Stimulated activated CD8-positive, alpha-beta memory T cell treated with anti-CD3 and anti-CD28 coated beads, Interleukin-4, amount 100 ng/mL, for 48 hours (primary cell): ENCODE results near the gene SHROOM1.
A peak's percentile ranks its signal among the peaks of the same experiment; 100 is the strongest.
"Not testable (repeated sequence)": the region's sequence is repeated elsewhere in the genome, so short reads cannot be mapped to it uniquely, and the experiment has no call there.

Experiments
- DNase-seq: peaks from one replicate; pipeline ENCODE4 v3.0.0-alpha.2; 2020

Gene SHROOM1

GRCh38 chr5:132822650-132823480, 7.6 kb downstream of the SHROOM1 start:
- no peak for DNase-seq

GRCh38 chr5:132821791-132822190, 8.7 kb downstream of the SHROOM1 start:
- no peak for DNase-seq

DNA sequence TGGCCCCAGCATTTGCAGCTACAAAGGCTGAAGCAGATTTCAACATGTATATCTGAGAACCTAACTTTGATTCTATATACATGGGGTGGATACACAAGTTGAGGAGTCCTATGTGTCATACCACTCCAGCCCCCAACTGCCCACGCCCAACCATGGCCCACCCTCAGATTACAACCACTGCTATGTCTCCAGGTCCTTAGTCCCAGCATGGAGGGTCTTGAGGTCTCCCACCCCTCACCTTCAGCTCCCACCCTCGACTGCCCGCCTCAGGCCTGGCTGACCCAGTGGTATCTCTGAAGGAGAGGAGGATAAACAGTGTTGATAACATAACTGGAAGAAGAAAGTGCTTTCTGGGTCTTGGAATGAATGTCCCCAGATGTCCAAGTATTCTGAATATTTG, 9.1 kb downstream of the SHROOM1 start:
- no peak for DNase-seq

DNA sequence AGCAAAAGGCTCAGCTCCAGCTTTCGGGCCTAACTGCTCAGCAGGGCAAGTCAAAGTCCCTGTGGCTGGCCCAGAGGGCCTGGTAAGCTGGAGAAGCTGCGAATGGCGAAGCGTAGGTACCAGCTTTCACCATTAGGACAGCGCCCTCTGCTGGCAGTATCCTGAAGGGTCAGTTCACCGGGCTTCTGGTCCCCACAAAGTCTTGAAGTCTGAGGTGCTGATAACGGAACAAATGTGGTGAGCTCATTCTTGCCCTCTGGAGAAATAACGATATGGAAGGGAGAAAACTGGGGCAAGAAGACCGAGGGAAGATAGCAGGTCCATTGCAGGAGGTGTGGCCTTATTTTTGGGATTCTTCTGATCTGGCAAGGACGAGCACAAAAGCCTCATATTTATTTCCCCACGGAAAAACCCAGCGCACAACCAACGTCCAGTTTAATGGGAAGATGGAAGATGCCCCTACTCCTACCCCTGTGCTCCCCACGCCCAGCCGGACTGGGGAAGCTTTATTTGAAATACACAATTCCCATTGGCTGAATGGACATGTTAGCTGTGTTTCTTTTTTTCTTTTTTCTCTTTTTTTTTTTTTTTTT, 10.2 kb downstream of the SHROOM1 start:
- DNase-seq = peak; percentile 98

- DNase-seq = no peak
These were observed 11.0 kb downstream of the SHROOM1 start for GRCh38 chr5:132819468-132819867.

DNA sequence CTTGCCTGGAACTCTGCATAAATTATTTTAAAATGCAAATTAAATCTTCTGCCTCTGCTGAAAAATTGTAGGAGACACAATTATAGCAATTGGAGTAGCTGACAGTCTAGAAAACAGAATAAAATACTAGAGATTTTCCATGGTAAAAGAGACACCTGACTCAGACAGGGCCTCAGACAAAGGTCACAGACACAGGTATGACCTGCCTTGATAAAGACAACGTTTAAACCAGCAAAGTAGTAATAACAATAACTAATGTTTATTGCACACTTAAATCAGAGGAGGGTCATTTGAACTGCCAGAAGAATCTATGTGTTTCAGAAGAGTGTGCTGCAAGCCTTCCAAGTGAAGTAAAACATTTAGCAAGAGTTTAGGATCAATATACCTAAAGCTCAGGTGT, 13.4 kb downstream of the SHROOM1 start:
- no peak for DNase-seq

DNA sequence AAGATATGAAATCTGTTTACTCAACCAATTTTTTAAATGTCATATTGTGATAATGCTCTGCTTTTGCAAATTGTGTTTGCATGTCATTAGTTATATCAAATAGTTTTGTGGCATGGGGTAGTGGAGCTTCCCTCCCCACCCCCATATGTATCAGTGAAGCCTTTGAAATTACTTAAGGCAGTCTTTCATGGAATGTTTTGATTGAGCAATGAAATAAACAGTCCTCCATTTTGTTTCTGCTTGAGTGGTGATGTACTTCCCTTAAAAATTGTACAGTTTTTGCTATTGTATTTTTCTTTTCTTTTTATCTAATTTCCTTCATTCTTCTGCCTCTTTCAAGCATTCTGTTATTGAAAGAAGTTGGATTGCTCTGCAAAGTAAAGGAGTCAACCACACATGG, 13.9 kb downstream of the SHROOM1 start:
- no peak for DNase-seq

DNA sequence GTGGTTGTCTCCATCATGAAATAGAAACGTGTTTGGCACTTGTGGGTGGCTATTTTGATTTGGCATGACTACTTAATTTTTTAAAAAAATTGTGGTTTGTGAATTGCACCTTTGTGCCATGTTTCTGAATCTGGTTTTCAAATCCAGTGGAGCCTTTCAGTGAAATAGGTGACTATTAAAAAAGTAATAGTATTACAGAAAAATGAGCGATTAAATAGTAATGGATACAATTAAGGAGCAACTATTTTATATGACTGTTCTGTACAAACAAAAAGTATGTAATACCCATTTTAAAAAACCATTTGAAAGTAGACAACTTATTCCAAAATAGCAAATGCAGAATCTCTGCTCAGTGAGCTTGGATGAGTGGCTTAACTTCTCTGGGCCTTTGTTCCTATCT, 14.4 kb downstream of the SHROOM1 start:
- no peak for DNase-seq

- no peak for DNase-seq
These were observed 15.0 kb downstream of the SHROOM1 start for GRCh38 chr5:132815454-132815853.

DNA sequence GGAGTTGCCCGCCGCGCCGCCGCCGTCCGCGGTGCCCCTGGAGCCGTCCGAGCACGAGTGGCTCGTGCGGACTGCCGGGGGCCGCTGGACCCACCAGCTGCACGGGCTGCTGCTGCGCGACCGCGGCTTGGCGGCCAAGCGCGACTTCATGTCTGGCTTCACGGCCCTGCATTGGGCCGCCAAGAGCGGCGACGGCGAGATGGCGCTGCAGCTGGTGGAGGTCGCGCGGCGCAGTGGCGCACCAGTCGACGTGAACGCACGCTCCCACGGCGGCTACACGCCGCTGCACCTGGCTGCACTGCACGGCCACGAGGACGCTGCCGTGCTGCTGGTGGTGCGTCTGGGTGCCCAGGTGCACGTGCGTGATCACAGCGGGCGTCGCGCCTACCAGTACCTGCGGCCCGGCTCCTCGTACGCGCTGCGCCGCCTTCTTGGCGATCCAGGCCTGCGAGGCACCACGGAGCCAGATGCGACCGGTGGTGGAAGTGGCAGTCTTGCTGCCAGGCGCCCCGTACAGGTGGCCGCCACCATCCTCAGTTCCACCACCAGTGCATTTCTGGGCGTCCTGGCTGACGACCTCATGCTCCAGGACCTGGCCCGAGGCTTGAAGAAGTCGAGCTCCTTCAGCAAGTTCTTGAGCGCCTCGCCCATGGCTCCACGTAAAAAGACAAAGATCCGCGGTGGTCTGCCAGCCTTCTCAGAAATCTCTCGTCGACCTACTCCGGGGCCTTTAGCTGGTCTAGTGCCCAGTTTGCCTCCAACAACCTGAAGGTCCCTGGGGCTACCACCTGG, 15.7 kb downstream of the SHROOM1 start:
- no peak for DNase-seq

DNA sequence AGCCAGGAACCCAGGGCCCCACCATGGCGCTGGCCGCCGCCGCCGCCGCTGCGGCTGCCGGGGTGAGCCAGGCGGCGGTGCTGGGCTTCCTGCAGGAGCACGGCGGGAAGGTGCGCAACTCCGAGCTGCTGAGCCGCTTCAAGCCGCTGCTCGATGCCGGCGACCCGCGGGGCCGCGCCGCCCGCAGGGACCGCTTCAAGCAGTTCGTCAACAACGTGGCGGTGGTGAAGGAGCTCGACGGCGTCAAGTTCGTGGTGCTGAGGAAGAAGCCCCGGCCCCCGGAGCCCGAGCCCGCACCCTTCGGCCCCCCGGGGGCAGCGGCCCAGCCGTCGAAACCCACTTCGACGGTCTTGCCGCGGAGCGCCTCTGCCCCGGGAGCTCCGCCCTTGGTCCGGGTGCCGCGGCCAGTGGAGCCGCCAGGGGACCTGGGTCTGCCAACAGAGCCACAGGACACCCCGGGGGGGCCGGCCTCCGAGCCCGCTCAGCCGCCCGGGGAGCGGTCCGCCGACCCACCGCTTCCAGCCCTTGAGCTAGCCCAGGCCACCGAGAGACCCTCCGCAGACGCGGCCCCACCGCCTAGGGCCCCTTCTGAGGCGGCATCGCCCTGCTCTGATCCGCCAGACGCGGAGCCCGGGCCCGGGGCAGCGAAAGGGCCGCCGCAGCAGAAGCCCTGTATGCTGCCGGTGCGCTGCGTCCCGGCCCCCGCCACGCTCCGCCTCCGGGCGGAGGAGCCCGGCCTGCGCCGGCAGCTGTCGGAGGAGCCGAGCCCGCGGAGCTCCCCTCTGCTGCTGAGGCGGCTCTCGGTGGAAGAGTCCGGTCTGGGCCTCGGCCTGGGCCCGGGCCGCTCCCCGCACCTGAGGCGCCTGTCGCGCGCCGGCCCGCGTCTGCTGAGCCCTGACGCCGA, 16.6 kb downstream of the SHROOM1 start:
- peak; percentile 50 for DNase-seq

DNA sequence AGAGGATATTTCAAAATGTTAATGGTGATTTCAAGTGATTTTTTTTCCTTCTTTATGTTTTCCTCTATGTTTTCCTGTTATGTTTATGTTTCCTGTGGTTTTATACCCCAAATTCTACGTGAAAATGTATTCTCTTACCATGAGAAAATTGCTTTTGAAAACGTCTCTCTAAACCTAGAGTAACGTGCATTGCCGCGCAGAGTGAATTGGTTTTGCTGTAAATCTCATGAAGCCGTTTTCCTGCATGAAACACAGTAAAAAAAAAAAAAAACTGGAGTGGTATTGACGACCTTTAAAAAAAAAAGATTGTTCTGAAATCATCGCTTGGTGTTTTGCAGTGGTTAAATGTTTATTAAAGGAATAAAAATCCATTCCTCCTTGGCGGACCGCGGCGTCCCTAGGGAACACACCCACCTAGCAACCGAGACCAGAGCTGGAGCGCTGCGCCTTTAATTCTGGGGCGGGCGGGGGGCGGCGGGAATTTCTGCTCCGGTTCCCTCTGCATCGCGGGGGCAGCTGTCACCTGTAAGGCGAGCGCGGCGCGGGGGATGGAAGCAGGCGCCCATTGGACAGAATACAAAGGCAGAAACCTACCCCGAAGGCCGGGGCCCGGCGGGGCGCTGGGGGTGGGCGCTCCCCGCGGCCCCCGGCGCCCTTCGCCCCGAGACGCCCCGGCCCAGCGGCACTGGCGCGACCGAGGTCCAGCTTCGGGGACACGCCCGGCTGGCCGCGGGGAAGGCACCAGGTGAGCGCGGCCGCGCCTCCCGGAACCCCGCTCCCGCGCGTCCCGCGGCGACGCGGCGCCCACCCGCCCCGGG, 17.5 kb downstream of the SHROOM1 start, which contains the start of gene SOWAHA:
Gene SOWAHA (plus strand): TSS at position 522 of the 818 bp plus-strand sequence. CDS start 320 bp downstream, outside the sequence.
- no peak for DNase-seq

GRCh38 chr5:132812123-132812765, 18.2 kb downstream of the SHROOM1 start:
- DNase-seq = no peak

DNA sequence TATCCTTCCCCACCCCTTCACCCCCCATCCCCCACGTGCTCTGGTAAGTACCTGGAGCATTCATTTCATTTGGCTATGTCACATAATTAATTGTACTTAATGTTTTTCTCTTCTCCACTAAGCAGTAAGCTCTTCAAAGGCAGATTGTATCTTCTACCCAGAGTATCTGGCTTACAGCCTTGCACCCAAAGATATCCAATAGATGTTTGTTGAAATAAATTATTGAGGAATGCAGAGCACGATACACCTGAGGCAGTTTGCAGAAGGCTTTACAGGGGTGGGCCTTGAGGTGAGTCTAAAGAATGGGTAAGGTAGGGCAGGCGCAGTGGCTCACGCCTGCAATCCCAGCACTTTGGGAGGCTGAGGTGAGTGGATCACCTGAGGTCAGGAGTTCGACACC, 19.8 kb downstream of the SHROOM1 start:
- no peak for DNase-seq

GRCh38 chr5:132808866-132809265, 21.6 kb downstream of the SHROOM1 start:
- DNase-seq = no peak

DNA sequence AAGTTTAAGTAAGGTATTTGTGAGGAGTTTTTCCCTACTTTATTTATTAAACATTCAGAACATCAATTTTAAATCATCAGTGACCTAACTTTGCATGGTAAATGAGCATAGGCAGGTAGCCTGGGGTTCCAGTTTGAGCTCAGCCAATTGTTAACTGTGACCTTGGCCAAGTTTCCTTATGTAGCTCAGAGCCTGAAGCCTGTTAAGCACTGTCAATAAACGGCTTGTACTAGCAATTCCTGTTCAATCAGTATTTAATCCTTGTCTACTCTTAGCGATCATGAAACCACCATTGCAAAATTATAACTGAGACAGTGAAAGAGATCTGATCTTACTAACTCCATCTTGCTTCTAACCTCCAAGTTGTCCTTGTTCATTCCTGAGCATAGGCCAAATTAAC, 22.0 kb downstream of the SHROOM1 start:
- DNase-seq = no peak

DNA sequence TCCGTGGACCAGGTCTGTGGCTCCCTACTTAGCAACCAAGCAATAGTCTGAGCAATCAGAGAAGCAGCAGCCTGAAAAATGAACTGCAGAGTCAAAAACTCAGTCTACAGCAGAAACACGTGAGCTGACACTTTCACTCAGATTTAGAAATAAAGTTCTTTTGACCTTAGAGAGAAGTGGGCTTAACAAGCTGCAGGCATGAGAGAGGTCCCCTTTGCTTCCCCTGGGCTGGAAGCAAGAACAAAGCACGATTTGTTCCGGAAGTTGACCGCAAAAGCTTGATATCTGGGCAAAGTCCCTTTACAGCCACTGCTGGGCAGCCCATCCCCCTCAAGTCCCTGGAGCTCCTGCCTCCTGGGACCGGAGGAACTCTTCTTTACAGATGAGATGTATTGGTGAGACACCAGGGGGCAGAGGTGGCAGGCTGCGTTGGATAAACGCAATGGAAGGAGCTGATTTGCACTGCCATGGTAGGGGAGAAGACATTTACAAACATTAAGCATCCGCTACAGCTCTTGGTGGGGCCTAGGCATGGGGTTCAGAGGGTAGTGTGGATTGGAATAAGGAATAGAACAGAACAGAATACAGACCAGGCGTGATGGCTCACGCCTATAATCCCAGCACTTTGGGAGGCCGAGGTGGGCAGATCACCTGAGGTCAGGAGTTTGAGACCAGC, 23.1 kb downstream of the SHROOM1 start:
- DNase-seq = no peak

DNA sequence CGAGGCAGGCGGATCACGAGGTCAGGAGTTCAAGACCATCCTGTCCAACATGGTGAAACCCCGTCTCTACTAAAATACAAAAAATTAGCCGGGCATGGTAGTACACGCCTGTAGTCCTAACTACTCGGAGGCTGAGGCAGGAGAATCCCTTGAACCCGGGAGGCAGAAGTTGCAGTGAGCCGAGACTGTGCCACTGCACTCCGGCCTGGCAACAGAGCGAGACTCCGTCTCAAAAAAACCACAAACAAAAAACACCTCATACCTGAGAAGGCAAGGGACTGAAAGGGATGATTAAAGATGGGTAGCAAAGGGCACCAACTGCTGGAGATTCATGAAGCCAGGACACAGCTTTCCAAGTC, 23.7 kb downstream of the SHROOM1 start:
- DNase-seq = not testable (repeated sequence)

DNA sequence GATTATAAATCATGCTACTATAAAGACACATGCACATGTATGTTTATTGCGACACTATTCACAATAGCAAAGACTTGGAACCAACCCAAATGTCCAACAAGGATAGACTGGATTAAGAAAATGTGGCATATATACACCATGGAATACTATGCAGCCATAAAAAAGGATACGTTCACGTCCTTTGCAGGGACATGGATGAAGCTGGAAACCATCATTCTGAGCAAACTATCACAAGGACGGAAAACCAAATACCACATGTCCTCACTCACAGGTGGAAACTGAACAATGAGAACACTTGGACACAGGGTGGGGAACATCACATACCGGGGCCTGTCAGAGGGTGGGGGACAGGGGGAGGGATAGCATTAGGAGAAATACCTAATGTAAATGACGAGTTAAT, 24.6 kb downstream of the SHROOM1 start:
- DNase-seq = not testable (repeated sequence)

DNA sequence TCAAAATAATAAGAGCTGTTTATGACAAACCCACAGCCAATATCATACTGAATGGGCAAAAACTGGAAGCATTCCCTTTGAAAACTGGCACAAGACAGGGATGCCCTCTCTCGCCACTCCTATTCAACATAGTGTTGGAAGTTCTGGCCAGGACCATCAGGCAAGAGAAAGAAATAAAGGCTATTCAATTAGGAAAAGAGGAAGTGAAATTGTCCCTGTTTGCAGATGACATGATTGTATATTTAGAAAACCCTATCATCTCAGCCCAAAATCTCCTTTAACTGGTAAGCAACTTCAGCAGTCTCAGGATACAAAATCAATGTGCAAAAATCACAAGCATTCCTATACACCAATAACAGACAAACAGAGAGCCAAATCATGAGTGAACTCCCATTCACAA, 26.2 kb downstream of the SHROOM1 start:
- not testable (repeated sequence) for DNase-seq

- not testable (repeated sequence) for DNase-seq
These were observed 27.8 kb downstream of the SHROOM1 start for GRCh38 chr5:132802685-132803066.
